AG04449 (cell line): Measurements from ENCODE around the gene ACHE.

Experiments used
- CTCF ChIA-PET: fragments of 350-600 bp; formaldehyde crosslinking; extraction: SDS; loops from one replicate; lab custom pipeline; 2021; ENCODE audit warnings: antibody characterized with exemption; lab: Yijun Ruan, JAX
- POLR2A ChIA-PET: fragments of 400-600, 350-600 bp; formaldehyde crosslinking; extraction: SDS; loops from one replicate; lab custom pipeline; 2020; ENCODE audit warnings: antibody characterized with exemption, inconsistent platforms; lab: Yijun Ruan, JAX
- DNase-seq: peaks from one replicate; pipeline ENCODE4 v3.0.0-alpha.2; 2010; ENCODE audit warnings: low read depth, low spot score
- H3K4me3 ChIP-seq: 2 replicates; pipeline ENCODE4 v1.5.1; 2011; ENCODE audit warnings: low read depth, mild to moderate bottlenecking, control low read depth, low read length
- CTCF ChIP-seq: IDR thresholded peaks from one replicate; pipeline ENCODE4 v1.5.1; 2011; ENCODE audit warnings: mild to moderate bottlenecking, moderate library complexity, low read length, control low read depth, inconsistent platforms; ENCODE audit not compliant: insufficient read depth; ENCODE audit errors: missing control alignments

ACHE gene

GRCh38 chr7:100867040-100867775, 28.5 kb downstream of the ACHE start, which contains the start of gene TRIP6:
Gene TRIP6 (plus strand): TSS chr7:100867387. CDS start chr7:100867498, 111 bp downstream.
- no peak for TF ChIP-seq CTCF
- ChIA-PET CTCF (interaction anchor here (2.1 kb wide), 1 partner anchor 162 kb away, joined by 9 read pairs; the partner anchor contains the start of gene POP7), POLR2A (interaction anchor here (0.8 to 1.2 kb wide), 4 partner anchors 8 to 161 kb away, joined by 5 to 7 read pairs (median 6); partner anchors contain the start of genes POP7, SLC12A9, SRRT and UFSP1)
- peak; percentile 56 for DNase-seq
- H3K4me3 ChIP-seq: peak within 1 kb of the TSS; percentile 95

GRCh38 chr7:100866729-100867039, 29.0 kb downstream of the ACHE start:
- CTCF ChIA-PET: interaction anchor here (2.1 kb wide), 1 partner anchor 161 kb away, joined by 9 read pairs; the partner anchor contains the start of gene POP7
- DNase-seq: no peak
- TF ChIP-seq CTCF: no peak
- peak overlapping the region; percentile 95 for H3K4me3 ChIP-seq
- POLR2A ChIA-PET: interaction anchor here (0.8 to 1.2 kb wide), 4 partner anchors 9 to 160 kb away, joined by 5 to 7 read pairs (median 6); partner anchors contain the start of genes POP7, SLC12A9, SRRT and UFSP1

GRCh38 chr7:100865938-100866728, 29.6 kb downstream of the ACHE start:
- TF ChIP-seq CTCF: no peak
- ChIA-PET CTCF (interaction anchor here (2.1 kb wide), 1 partner anchor 161 kb away, joined by 9 read pairs; the partner anchor contains the start of gene POP7), POLR2A (interaction anchor here (0.8 to 1.2 kb wide), 4 partner anchors 9 to 160 kb away, joined by 5 to 7 read pairs (median 6); partner anchors contain the start of genes POP7, SLC12A9, SRRT and UFSP1)
- DNase-seq: no peak
- H3K4me3 ChIP-seq: no peak overlapping the region

- CTCF ChIA-PET: interaction anchor here (1.0 to 2.9 kb wide), 2 partner anchors 13 to 174 kb away, joined by 4 to 15 read pairs; partner anchors contain the start of gene SLC12A9
- POLR2A ChIA-PET: interaction anchor here (0.6 kb wide), 1 partner anchor 10 kb away, joined by 3 read pairs; the partner anchor contains the start of gene SRRT
- DNase-seq: no peak
- TF ChIP-seq CTCF: no peak
- no peak overlapping the region for H3K4me3 ChIP-seq
Measured at GRCh38 chr7:100865372-100865911, 30.2 kb downstream of the ACHE start.

GRCh38 chr7:100864263-100864845, 31.3 kb downstream of the ACHE start:
- H3K4me3 ChIP-seq: no peak overlapping the region
- no peak for TF ChIP-seq CTCF
- POLR2A ChIA-PET: interaction anchor here (0.7 to 1.9 kb wide), 2 partner anchors 12 to 159 kb away, joined by 4 to 5 read pairs; partner anchors contain the start of genes POP7 and SLC12A9
- no peak for DNase-seq
- CTCF ChIA-PET: interaction anchor here (0.7 to 2.9 kb wide), 4 partner anchors 10 to 173 kb away, joined by 4 to 15 read pairs (median 4); partner anchors contain the start of gene SLC12A9
